Gastroesophageal sphincter (tissue), 3 donors: ENCODE data around the gene TMEM131L.

ENCODE experiments used
- POLR2AphosphoS5 ChIP-seq: sonication (generic); formaldehyde crosslinking; IDR thresholded peaks from one replicate; pipeline ENCODE4 v1.6.1; 2017; ENCODE audit warnings: antibody characterized with exemption
- TF ChIP-seq, protein P1 (sequence below), 4 experiments: fragments of 200-600 bp in 2 of 4; fragments of 450-650 bp in 2 of 4; sonication (generic) in 1 of 4; IDR thresholded peaks; one replicate each; pipeline ENCODE4 v1.5.1; 2017 to 2019; ENCODE audit warnings: antibody characterized with exemption in 4 of 4, mild to moderate bottlenecking in 2 of 4, moderate library complexity in 2 of 4

DNA sequence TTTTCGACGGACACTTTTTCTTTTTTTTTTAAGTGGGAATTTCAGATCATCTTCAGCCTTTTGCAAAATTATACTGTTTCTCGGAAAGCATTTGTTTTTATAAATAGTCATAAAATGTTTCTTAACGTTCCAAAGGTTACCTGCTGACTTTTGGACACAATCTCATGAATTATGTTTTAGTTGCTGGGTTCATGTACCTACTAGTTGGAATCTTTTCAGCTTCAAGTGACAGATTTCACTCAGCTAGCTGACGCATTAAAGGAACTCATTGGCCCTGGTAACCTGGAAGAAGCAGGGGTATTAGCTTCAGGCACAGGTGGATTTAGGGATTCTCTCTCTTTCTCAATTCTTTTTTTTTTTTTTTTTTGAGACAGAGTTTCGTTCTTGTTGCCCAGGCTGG, 66.5 kb downstream of the TMEM131L start:
- TF ChIP-seq, protein P1, sequence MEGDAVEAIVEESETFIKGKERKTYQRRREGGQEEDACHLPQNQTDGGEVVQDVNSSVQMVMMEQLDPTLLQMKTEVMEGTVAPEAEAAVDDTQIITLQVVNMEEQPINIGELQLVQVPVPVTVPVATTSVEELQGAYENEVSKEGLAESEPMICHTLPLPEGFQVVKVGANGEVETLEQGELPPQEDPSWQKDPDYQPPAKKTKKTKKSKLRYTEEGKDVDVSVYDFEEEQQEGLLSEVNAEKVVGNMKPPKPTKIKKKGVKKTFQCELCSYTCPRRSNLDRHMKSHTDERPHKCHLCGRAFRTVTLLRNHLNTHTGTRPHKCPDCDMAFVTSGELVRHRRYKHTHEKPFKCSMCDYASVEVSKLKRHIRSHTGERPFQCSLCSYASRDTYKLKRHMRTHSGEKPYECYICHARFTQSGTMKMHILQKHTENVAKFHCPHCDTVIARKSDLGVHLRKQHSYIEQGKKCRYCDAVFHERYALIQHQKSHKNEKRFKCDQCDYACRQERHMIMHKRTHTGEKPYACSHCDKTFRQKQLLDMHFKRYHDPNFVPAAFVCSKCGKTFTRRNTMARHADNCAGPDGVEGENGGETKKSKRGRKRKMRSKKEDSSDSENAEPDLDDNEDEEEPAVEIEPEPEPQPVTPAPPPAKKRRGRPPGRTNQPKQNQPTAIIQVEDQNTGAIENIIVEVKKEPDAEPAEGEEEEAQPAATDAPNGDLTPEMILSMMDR (IDR thresholded peaks at IDR 0.05), result no peak
- no peak for TF ChIP-seq POLR2AphosphoS5
